GM23338 (cell line): Measurements from ENCODE around the gene RNASE7. TPM values are rescaled to one million over a fixed set of nuclear protein-coding genes. Genes with fewer than 3 reads are reported as not detected.
"Not testable (repeated sequence)": the region's sequence is repeated elsewhere in the genome, so short reads cannot be mapped to it uniquely, and the experiment has no call there.

Source experiments
- ATAC-seq: fragments of 200-7000 bp; cut with Tn5 transposase; 3 replicates; pipeline ENCODE4 v1.9.1; 2020
- DNase-seq: peaks from one replicate; pipeline ENCODE4 v3.0.0-alpha.2; 2015; ENCODE audit warnings: low spot score
- H2AFZ ChIP-seq: fragments of 200-600 bp; sonication (generic); 2 replicates; pipeline ENCODE4 v1.8.0; 2016; ENCODE audit warnings: antibody characterized with exemption, mild to moderate bottlenecking, moderate library complexity
- H3F3A ChIP-seq: fragments of 200-600 bp; sonication (generic); replicated peaks from 2 replicates; pipeline ENCODE4 v1.8.0; 2017; ENCODE audit warnings: antibody characterized with exemption, mixed run types, low read depth
- H3K27ac ChIP-seq: fragments of 200-600 bp; sonication (generic); 2 replicates; pipeline ENCODE4 v1.6.1; 2016; ENCODE audit warnings: low read depth
- H3K27me3 ChIP-seq: fragments of 200-600 bp; sonication (generic); 2 replicates; pipeline ENCODE4 v1.8.0; 2016; ENCODE audit warnings: mild to moderate bottlenecking, mixed run types, moderate library complexity; ENCODE audit not compliant: insufficient read depth
- H3K36me3 ChIP-seq: fragments of 200-600 bp; sonication (generic); 2 replicates; pipeline ENCODE4 v1.8.0; 2016; ENCODE audit warnings: mild to moderate bottlenecking; ENCODE audit not compliant: insufficient read depth
- H3K4me1 ChIP-seq: fragments of 200-600 bp; sonication (generic); 2 replicates; pipeline ENCODE4 v1.8.0; 2016; ENCODE audit warnings: mild to moderate bottlenecking, moderate library complexity; ENCODE audit not compliant: insufficient read depth
- H3K4me2 ChIP-seq: fragments of 200-600 bp; sonication (generic); 2 replicates; pipeline ENCODE4 v1.7.1; 2017; ENCODE audit warnings: mixed run types
- H3K4me3 ChIP-seq: fragments of 200-600 bp; sonication (generic); 2 replicates; pipeline ENCODE4 v1.6.1; 2016; ENCODE audit warnings: mixed run types
- H3K79me2 ChIP-seq: fragments of 200-600 bp; sonication (generic); replicated peaks from 2 replicates; pipeline ENCODE4 v1.8.0; 2017; ENCODE audit warnings: mild to moderate bottlenecking; ENCODE audit not compliant: insufficient read depth
- H3K9me2 ChIP-seq: fragments of 200-600 bp; sonication (generic); 2 replicates; pipeline ENCODE4 v1.8.0; 2017; ENCODE audit not compliant: insufficient read depth
- H4K20me1 ChIP-seq: fragments of 200-600 bp; sonication (generic); replicated peaks from 2 replicates; pipeline ENCODE4 v1.8.0; 2017; ENCODE audit warnings: mild to moderate bottlenecking; ENCODE audit not compliant: insufficient read depth
- H3K27ac Mint-ChIP-seq: 2 replicates; pipeline ENCODE4 v1.8.0; 2020; ENCODE audit warnings: inconsistent platforms, mild to moderate bottlenecking, moderate library complexity, mixed read lengths
- H3K27me3 Mint-ChIP-seq: 3 replicates; pipeline ENCODE4 v1.8.0; 2022; ENCODE audit warnings: low read depth, mild to moderate bottlenecking, moderate library complexity, mixed read lengths, inconsistent platforms; ENCODE audit not compliant: insufficient read depth, poor library complexity
- H3K36me3 Mint-ChIP-seq: 3 replicates; pipeline ENCODE4 v1.8.0; 2021; ENCODE audit warnings: low read depth, mild to moderate bottlenecking, inconsistent platforms, moderate library complexity, mixed read lengths
- H3K4me1 Mint-ChIP-seq: 3 replicates; pipeline ENCODE4 v1.8.0; 2020; ENCODE audit warnings: mild to moderate bottlenecking, inconsistent platforms, mixed read lengths
- H3K4me3 Mint-ChIP-seq: 3 replicates; pipeline ENCODE4 v1.8.0; 2021; ENCODE audit warnings: moderate library complexity, mild to moderate bottlenecking, inconsistent platforms, mixed read lengths
- H3K9me3 Mint-ChIP-seq: 3 replicates; pipeline ENCODE4 v1.8.0; 2020; ENCODE audit warnings: moderate library complexity, mild to moderate bottlenecking, inconsistent platforms, mixed read lengths
- CTCF ChIP-seq, 2 experiments: fragments of 200-600 bp in 1 of 2; sonication (generic) in 1 of 2; conservative IDR thresholded peaks; 2 replicates each; pipeline versions ENCODE4 v1.5.1 to v1.6.1; 2016 to 2017; ENCODE audit warnings: antibody characterized with exemption in 2 of 2, low read depth in 2 of 2, mild to moderate bottlenecking in 2 of 2, moderate library complexity in 1 of 2
- ETS1 ChIP-seq: IDR thresholded peaks from 2 replicates; pipeline ENCODE4 v1.6.1; 2016; ENCODE audit warnings: antibody characterized with exemption
- POLR2AphosphoS5 ChIP-seq: IDR thresholded peaks from 2 replicates; pipeline ENCODE4 v1.6.1; 2016; ENCODE audit warnings: antibody characterized with exemption, low read depth
- REST ChIP-seq: IDR thresholded peaks from one replicate; pipeline ENCODE4 v1.6.1; 2018; ENCODE audit warnings: antibody characterized with exemption; ENCODE audit not compliant: unreplicated experiment
- ZNF114 ChIP-seq: fragments of 250-450 bp; sonication (Bioruptor Pico); IDR thresholded peaks from 2 replicates; pipeline ENCODE4 v1.5.0; 2020; ENCODE audit warnings: mild to moderate bottlenecking, moderate library complexity
- polyA plus RNA-seq: library from polyadenylated mRNA; unstranded; fragments of >200 nt; fragmentation: Nextera tagmentation; extraction: Ambion mirVana; gene quantifications from 2 replicates; pipeline ENCODE4 v1.2.1, GENCODE V29; 2016
- total RNA-seq: library from RNA; depleted of rRNA; stranded (reverse); fragments of >200 nt; shearing (Covaris generic); gene quantifications from 2 replicates; pipeline ENCODE4 v1.2.3, GENCODE V29; 2014

RNASE7 gene
- total and polyA plus RNA-seq, 2 experiments from 2014 or later, result not detected

- peaks cover 26% of the 10 kb centered on the region for H3K4me1 Mint-ChIP-seq
- peaks cover 10% of the 10 kb centered on the region for H3K4me1 ChIP-seq
- H3F3A ChIP-seq, result no peaks in the 10 kb centered on the region
- H3K36me3 Mint-ChIP-seq, result no peaks in the 10 kb centered on the region; the same call in 2 of the 3 replicates
- no peaks in the 10 kb centered on the region for H3K9me2 ChIP-seq
- DNase-seq, result peak; percentile 90
- H3K4me2 ChIP-seq, result peak overlapping the region; percentile 44
- H3K79me2 ChIP-seq, result no peaks in the 10 kb centered on the region
- H3K27ac Mint-ChIP-seq, result peak overlapping the region; percentile 33
- H3K9me3 Mint-ChIP-seq, result no peaks in the 10 kb centered on the region; the same call in 2 of the 3 replicates
- H4K20me1 ChIP-seq, result no peaks in the 10 kb centered on the region
- peak; percentile 82 for ATAC-seq
- H3K4me3 Mint-ChIP-seq, result peak overlapping the region; percentile 33; the same call in 1 of the 3 replicates
- TF ChIP-seq POLR2AphosphoS5, result no peak
- no peak for TF ChIP-seq ZNF114 (CRISPR knock-in tag)
- no peak for TF ChIP-seq REST
- TF ChIP-seq CTCF (conservative IDR thresholded peaks at IDR 0.05; ENCODE audit: low read depth in 2 of 2), result peak; percentile 77
- TF ChIP-seq ETS1, result no peak
- no peaks in the 10 kb centered on the region for H3K36me3 ChIP-seq
- H3K27me3 ChIP-seq, result no peaks in the 10 kb centered on the region
- peaks cover 16% of the 10 kb centered on the region for H3K27me3 Mint-ChIP-seq
- no peak overlapping the region for H3K27ac ChIP-seq
- peak overlapping the region; percentile 33 for H2AFZ ChIP-seq
- 0 out of 2 replicates have a peak overlapping the region, but pooled peaks have one; percentile 12 for H3K4me3 ChIP-seq
Measured at GRCh38 chr14:21039585-21040369, 2.4 kb upstream of the RNASE7 start.

- H3K4me3 Mint-ChIP-seq, result no peak overlapping the region; the same call in 2 of the 3 replicates
Measured at GRCh38 chr14:21040370-21040925, 1.7 kb upstream of the RNASE7 start.

GRCh38 chr14:21040941-21041340 lies 1.2 kb upstream of the RNASE7 start:
- H3K4me1 ChIP-seq, H3K4me2 ChIP-seq, H3K9me2 ChIP-seq, H3K27ac Mint-ChIP-seq, DNase-seq, ATAC-seq, H3K9me3 Mint-ChIP-seq, H3K4me3 Mint-ChIP-seq, H3F3A ChIP-seq, H3K36me3 ChIP-seq, H2AFZ ChIP-seq, H3K79me2 ChIP-seq, H3K27me3 ChIP-seq, H3K36me3 Mint-ChIP-seq, H4K20me1 ChIP-seq, H3K27ac ChIP-seq, H3K4me3 ChIP-seq: not testable (repeated sequence)
- Mint-ChIP-seq H3K27me3 (peaks cover 16% of the 10 kb centered on the region), H3K4me1 (peaks cover 26% of the 10 kb centered on the region)

More at GRCh38 chr14:21040370-21040925, 1.7 kb upstream of the RNASE7 start:
- Histone ChIP-seq H3F3A (no peaks in the 10 kb centered on the region), H3K9me2 (no peaks in the 10 kb centered on the region), H3K79me2 (no peaks in the 10 kb centered on the region), H4K20me1 (no peaks in the 10 kb centered on the region), H3K4me3 (no peak overlapping the region), H3K27ac (no peak overlapping the region), H3K36me3 (no peaks in the 10 kb centered on the region), H3K4me2 (no peak overlapping the region), H2AFZ (no peak overlapping the region), H3K27me3 (no peaks in the 10 kb centered on the region), H3K4me1 (peaks cover 10% of the 10 kb centered on the region)
- peaks cover 16% of the 10 kb centered on the region for H3K27me3 Mint-ChIP-seq
- no peaks in the 10 kb centered on the region; the same call in 2 of the 3 replicates for H3K9me3 Mint-ChIP-seq
- ATAC-seq, result no peak; the same call in 1 of the 3 replicates
- no peaks in the 10 kb centered on the region; the same call in 2 of the 3 replicates for H3K36me3 Mint-ChIP-seq
- H3K4me1 Mint-ChIP-seq, result peaks cover 26% of the 10 kb centered on the region
- no peak for TF ChIP-seq CTCF (conservative IDR thresholded peaks at IDR 0.05; ENCODE audit: low read depth in 2 of 2)
- no peak for DNase-seq
- no peak overlapping the region for H3K27ac Mint-ChIP-seq
